NAMALWA (cell line): ENCODE results near the gene COMMD10.

Experiments
- DNase-seq: peaks from one replicate; pipeline ENCODE4 v3.0.0-alpha.2; 2015; ENCODE audit warnings: low spot score

Gene COMMD10

DNA sequence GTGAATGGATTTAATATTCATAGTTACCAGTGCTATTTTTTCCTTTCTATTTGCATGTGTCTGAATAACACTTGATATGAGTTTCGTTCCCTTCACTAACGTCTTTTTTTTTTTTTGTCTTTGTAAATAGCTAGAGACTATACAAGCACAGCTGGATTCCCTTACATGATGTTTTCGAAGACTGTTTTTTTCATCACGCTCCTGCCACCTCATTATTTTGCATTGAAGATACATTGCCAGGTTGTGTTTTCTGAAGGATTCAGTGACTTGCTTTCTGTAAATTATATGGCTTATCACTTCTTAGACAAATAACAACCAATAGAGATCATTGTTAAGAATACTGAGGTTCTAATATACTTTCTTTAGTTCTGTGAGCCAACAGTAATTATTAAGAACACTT lies 207.5 kb downstream of the COMMD10 start:
- DNase-seq, result no peak

DNA sequence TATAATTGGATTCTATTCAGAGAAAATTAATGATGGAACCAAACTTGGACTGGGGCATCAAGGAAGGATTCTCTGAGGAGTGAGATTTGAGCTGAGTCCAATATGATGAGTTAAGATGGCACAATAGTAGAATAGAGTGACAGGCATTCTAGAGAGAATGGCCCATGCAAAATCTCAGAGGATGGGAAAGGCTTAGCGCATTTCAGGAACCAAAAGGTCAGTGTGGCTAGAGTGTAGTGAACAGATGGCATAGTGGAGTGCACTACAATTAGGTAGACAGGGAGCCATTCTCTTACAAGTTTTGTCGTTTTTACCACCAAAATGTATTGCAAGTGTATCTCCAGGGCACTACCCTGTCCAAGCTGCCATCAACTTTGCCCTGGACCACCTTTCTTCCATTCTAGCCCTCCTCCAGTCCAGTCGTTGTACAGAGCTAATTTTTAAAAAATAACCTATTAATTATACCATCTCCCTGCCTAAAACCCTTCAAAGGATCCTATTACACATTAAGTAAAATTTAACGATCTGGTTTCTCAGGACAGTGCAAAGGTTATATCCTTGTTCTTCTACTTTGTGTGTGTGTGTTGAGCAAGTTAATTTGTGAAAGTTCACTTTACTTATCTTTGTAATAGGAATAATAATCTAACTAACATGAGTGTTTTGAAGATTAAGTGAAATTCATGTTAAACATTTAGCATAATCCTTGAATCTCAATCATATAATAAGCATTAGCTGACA lies 211.7 kb downstream of the COMMD10 start:
- DNase-seq, result no peak

DNA sequence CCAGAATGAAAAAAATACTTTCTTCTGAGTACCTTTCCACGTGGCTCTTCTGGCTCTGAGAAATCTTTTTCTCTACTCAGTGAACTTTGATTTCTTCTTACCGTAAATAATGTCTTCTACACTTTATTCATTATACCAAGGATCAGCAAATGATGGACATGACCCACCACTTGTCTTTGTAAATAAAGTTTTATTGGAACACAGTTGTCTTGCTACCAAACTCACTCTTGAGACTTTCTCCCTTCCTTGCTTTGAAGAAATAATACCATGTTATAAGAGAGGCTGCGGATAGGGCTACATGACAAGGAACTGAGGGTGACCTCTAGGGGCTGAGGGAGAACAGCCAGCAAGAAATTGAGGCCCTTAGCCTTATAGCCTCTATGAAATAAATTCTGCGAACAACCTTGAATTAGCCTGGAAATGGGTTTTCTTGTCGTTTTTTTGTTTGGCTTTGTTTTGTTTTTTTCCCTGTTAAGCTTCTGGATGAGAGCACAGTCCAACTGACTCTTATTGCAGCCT lies 212.5 kb downstream of the COMMD10 start:
- no peak for DNase-seq

DNA sequence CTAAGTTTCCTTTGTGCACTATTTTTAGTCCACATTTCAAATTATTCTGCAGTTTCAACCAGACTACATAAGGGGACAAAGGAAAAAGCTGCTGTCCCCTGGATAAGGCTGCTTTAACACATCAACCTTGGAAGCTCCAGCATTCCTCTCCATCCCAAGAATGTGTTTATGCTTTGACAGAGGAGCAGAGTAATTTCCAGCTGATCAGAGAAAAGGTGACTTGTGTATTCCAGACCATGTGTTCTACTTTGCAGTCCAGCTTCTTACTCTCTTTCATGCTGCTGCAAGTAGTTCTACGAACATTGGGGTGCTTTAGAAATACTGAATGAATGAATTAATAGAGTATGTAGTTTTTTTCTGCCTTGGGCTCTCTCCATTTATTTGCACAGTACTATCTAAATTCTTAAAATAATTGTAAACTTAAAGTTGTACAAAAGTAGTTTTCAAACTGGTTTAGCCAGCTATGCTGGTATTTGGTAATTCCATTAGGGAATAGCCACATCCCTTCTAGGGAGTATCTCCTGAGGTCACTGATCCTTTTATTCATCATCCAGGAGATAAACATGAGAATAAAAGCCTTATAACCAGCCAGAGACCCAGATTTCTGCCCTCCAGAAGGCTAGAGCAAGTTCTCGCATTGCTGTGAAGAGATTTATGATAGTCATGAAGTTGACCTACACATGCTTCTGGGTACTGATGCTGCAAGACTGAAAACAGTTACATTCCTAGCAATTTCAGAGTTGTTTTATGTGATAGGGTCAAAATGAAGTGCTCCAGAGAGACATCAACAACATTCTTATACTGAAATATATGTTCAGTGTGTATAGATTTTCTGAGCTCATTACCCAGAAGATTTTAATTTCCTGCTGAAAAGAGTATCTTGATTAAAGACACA lies 215.2 kb downstream of the COMMD10 start:
- no peak for DNase-seq

DNA sequence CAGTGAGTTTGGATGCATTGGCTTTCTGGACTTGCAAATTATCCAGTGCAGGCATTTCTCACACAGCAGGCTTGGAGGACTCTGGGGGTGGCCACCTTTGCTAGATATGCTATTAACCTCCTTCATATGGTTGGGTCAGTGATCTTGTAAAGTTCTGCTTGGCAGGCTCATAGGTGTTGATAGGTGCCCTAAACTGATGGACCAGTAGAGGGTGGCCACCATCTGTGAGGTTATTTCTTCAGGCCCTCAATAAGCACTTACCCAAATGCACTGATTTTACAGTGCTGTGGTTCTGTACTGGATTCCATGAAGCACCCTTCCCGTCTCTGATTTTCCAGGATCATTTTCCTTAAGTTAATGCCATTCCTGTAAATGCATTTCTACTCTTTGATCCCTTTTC lies 216.3 kb downstream of the COMMD10 start:
- no peak for DNase-seq

DNA sequence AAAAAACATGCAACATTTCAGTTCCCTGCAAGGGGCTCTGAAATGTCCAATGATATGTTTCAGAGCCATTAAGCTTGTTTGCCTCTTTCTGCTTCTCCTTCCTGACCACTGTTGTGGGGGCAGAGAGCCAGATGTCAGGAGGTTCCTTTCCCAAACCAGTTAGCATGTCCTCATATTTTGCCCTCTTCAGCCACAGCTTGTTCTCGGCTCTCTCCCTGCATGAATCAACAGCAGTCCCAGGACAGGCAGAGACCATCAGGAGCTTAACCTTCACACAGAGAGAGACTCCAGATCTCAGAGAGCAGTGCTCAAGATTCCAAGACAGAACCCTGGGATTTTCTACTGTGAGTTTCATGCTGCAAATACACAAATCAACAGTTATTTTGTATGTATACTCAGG lies 218.5 kb downstream of the COMMD10 start:
- no peak for DNase-seq

DNA sequence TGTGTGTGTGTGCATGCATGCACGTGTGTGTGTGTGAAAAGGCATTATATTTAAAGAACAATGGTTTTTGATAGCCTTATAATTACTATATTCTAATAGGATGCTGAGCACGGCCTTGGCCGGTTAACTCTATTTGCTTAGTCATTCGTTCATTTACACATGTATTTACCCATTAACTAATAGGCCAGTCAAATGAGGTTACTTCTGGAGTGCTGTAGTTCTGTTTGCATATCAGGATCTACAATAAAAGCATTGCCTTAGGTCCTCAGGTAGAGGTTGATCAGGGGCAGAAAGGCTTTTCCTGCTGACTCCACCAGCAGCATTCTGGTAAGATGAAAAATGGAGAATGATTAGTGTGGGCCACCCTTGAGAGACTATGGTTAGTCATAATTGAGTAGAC lies 219.0 kb downstream of the COMMD10 start:
- DNase-seq, result no peak

DNA sequence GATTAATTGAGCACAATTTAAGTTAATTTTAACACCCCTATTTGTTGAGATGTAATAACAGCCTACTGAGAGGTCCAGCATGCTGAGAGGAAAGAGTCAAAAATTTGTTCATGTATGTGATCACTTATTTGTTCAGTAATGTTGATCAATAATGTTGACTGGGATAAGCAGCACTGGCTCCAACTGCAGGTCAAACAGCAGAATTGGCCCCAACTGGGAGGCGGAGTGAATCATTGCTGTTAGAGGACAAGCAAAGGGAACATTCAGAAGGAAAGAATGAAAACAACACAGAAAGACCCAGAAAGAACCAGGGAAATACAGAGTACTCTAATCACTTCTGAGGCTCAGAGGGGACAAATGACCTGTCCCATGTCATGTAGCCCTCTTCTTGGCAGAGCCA lies 221.1 kb downstream of the COMMD10 start:
- DNase-seq, result no peak

DNA sequence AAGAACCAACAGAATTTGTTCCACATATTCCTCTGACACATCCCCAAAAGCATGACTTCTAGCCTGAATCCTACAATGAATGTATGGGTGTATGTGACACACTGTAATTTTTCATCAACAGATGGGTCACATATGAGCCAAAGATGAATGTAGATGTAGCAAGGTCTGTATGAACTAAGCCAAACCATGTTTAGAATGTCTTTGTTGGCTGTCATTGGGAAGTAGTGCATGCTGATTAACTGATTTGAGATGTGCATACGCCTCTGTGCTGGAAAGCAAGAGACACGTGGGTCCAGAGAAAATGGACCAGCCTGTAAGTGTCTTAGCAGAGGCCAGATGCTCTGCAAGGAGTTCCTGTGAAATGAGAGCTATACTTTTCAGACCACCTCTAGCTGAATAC lies 222.0 kb downstream of the COMMD10 start:
- no peak for DNase-seq

DNA sequence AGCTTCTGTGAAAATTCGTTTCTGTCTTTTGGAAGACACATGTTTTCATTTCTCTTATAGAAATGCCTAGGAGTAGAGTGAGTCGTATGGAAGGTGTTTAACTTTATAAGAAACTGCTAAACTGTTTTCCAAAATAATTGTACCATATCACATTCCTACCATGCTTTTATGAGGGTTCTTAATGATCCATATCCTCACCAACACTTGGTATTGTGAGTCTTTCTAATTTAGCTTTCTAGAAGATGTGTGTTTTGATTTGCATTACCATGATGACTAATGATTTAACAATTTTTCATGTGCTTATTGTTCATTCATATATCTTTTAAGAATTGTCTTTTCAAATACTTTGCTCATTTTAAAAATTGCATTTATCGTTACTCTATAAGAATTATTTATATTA lies 223.6 kb downstream of the COMMD10 start:
- no peak for DNase-seq

DNA sequence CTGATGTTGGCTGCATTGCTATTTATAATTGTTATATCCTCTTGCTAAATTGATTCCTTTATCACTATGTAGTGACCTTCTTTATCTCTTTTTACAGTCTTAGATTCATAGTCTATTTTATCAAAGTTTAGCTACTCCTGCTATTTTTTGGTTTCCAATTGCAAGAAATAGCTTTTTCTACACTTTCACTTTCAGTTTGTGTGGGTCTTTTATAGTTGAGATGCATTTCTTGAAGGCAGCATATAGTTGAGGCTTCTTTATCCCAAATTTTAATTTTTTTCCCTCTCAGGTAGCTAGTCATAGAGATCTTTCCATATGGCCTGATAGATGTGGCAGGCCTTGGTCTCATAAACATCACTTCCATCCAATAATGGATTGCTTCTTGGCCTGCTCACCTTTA lies 228.5 kb downstream of the COMMD10 start:
- DNase-seq, result no peak

DNA sequence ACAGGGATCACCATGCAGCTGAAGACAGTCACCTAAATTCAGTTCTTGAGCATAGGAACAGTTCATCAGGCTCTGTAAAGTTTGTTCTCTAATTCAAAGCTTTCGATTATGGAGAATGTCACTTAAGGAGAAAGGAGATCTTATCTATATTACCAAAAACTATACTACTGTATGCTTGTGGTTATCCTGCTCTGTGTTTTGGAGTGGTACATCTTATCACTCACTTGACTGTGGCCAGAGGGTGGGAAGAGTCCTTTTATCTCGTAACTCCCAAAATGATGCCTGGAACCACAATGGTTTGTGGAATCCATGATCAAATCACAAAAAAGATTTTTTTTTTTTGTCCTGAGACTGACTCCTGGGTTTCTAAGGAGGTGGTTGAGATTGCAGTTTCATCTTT lies 230.7 kb downstream of the COMMD10 start:
- no peak for DNase-seq

DNA sequence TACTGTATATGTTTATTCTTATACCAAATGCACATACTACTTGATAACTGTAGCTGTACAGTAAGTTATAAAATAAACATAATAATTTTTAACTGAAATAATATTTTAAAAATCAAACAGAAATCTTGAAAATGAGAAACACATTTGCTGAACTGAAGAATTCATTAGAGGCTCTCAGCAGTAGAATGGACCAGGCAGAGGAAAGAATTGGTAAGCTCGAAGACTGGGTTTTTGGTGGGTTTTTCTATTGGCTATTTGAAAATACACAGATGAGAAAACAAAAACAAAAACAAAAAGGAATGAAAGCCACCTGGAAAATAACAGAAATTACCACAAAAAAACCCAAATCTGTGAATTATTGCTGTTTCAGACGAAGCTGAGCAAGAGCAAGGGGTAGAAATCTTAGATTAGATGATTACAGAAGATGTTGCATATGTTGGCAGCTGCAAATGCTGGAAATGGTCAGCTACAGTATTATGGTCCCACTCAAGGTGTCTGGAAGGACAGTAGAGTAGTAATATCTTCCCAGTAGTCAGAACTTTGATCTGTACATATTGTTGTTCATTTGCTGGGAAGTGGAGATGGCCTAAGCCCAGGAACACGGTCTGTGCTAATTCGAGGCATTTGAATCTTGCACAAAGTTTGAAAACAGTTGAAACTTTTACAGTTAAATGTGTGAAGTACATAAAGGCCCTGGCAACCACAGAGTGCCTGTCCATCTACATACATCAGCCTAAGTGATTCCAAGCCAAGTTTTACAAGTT lies 233.4 kb downstream of the COMMD10 start:
- DNase-seq, result no peak

DNA sequence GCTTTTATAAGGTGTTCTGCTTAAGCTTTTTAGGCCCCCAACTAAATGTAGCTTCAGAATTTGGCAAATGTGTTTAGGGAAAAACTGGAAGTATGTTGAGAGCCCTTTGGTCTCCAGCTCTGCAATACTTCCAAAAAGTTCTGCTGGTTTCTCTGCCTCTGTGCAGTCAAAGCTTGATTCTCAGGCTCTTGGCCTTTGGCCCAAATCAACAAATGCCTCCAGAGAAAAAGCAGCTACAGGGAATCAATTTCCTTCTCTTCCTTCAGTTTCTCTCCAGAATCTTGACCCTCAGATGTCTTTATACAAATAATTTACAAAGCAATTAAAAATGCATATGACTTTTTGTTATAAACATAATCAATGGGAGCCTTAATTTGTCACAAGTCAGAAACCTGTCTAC lies 235.7 kb downstream of the COMMD10 start:
- no peak for DNase-seq

DNA sequence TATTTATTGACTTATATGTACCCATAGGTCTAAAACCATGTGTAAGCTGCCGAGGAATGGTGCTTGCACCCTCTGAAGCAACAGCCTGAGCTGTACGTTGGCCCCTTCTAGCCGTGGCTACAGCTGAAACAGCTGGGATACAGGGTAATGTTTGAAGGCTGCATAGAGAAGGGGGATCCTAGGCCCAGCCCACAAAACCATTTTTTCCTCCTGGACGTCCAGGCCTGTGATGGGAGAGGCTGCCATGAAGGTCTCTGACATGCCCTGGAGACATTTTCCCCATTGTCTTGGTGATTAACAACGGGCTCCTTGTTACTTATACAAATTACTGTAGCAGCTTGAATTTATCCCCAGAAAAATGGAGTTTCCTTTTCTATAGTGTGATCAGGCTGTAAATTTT lies 244.7 kb downstream of the COMMD10 start:
- no peak for DNase-seq

DNA sequence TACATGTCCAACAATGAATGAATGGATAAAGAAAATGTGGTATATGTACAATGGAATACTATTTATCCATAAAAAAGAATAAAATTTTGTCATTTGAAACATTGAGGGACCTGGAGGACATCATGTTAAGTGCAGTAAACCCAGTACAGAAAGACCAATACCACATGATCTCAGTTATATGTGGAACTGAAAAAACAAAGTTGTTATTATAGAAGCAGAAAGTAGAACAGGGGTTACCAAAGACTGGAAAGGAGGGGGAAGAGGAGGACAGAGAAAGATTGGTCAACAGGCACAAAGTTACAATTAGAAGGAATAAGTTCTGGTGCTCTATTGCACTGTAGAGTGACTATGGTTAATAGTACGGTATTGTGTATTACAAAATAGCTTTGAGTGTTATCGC lies 256.0 kb downstream of the COMMD10 start:
- no peak for DNase-seq
